Astrocyte (in vitro differentiated cells and primary cell): ENCODE results near the gene ZNF182.

Experiments
- CTCF ChIP-seq: IDR thresholded peaks from 2 replicates; pipeline ENCODE4 v1.5.1; 2011; ENCODE audit warnings: low read depth, mild to moderate bottlenecking, inconsistent platforms, low read length, moderate library complexity; ENCODE audit not compliant: insufficient read depth
- EZH2 ChIP-seq: IDR thresholded peaks from 2 replicates; pipeline ENCODE4 v1.6.1; 2012; ENCODE audit warnings: mild to moderate bottlenecking, low read length, inconsistent platforms; ENCODE audit not compliant: insufficient read depth

- TF ChIP-seq EZH2 (no peak), CTCF (no peak)
These were observed 63.3 kb downstream of the ZNF182 start for GRCh38 chrX:47940448-47940847.
